T1000 (cell line): Measurements from ENCODE around the gene SIRT3.
"Not testable (repeated sequence)": the region's sequence is repeated elsewhere in the genome, so short reads cannot be mapped to it uniquely, and the experiment has no call there.

Source experiments
- DNase-seq: peaks from one replicate; lab custom pipeline; 2025; ENCODE audit warnings: mixed read lengths; lab: John Stamatoyannopoulos, UW

SIRT3 gene

DNA sequence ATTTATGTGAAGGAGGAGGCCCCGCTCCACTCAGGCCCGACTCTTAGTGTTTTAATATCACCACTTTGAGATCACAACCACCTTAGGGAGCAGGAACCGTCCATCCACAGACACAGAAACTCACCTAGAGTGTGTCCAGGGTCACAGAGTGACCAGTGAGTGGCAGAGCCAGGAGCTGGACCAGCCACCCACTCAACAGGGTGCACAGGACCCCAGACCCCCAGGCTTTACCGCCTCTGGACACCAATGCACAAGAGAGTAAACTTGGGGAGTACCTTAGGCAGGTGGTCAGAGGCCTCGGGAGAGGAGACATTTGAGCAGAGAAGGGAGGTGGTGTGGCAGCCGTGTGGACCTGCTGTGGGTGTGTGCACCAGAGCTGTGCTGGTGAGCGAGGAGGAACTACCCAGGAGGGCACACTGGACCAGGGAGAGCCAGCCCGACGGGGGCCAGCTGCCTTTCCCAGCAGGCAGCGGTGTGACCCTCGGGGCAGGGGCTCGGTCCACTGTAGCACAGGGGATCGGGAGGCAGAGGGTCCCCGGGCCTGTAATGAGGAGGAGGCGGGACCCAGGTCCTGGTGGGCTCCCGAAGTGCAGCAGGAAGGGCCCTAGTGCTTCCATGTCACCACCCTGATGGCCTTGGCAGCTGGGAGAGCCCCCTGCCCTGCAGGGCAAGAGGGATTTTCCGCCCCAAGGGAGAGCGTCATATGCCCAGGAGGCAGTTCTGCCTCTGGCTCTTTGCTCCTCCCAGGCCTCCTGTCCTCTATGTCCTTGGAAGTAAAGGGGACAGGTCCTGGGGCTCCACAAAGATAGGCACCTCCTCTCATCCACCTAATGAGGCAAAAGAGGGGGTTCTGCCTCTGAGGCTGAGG, 34.5 kb upstream of the SIRT3 start:
- DNase-seq, result no peak

DNA sequence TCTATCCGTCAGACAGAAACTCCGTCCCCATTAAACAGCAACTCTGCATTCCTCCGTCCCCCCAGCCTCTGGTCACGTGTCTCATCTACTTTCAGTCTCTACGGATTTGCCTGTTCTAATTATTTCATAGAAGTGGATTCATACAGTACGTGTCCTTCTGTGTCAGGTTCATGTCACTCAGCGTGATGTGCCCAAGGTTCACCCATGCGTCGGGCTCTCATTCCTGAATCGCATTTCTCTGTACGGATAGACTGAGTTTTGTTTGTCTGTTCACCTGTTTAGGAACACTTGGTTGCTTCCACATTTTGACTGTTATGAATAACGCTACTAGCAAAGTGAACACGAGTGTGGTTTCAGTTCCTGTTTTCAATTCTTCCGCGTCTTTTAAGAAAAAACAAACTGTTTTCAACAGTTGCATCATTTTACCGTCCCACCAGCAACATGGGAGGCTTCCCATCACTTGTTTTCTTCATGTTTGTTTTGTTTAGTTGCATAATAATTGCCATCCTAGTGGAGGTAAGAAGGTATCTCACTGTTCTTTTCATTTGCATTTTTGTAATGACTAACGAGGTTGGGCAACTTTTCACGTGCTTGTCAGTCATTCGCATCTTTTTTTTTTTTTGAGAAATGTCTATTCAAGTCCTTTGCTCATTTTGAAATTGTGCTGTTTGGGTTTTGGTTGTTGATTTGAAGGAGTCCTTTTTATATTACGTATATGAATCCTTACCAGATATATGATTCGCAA, 33.2 kb upstream of the SIRT3 start:
- no peak for DNase-seq

DNA sequence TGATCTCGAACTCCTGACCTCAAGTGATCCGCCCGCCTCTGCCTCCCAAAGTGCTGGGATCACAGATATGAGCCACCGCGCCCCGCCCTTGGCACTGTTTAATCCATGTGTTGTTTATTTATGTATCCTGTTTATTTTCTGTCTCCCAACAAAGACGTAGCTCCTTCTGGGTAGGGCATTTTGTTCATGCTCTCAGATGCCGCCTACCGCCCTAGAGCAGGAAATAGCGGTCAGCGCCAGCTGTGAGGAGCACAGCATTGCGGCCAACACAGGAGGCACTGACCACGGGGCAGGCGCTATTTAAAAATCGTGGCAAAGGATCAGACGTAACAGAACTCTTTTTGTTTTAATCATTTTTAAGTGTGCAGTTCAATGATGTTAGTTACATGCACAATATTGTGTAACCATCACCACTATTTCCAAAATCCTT, 32.6 kb upstream of the SIRT3 start:
- not testable (repeated sequence) for DNase-seq

DNA sequence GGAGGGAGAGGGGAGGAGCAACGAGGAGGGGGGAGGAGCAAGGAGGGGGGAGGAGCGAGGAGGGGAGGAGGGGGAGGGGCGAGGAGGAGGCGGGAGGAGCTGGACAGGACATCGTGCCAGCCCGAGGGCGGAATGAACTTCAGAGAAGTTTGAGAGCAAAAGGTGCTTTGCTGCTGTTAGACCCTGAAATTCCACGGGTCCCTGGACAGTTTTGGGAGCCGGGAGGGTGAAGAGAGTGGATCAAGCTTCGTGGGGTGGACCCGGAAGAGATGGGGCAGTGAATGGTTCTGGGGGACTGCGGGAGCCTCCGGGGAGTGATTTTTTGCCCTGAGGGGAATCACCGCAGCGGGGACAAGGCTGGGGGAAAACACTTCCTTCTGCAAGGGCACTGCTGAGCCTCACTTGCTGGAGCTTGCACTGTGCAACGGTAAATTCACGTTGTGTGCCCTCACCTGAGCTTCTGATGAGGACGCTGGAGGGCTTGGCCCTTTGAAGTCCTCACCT, 31.4 kb upstream of the SIRT3 start:
- DNase-seq, result no peak

DNA sequence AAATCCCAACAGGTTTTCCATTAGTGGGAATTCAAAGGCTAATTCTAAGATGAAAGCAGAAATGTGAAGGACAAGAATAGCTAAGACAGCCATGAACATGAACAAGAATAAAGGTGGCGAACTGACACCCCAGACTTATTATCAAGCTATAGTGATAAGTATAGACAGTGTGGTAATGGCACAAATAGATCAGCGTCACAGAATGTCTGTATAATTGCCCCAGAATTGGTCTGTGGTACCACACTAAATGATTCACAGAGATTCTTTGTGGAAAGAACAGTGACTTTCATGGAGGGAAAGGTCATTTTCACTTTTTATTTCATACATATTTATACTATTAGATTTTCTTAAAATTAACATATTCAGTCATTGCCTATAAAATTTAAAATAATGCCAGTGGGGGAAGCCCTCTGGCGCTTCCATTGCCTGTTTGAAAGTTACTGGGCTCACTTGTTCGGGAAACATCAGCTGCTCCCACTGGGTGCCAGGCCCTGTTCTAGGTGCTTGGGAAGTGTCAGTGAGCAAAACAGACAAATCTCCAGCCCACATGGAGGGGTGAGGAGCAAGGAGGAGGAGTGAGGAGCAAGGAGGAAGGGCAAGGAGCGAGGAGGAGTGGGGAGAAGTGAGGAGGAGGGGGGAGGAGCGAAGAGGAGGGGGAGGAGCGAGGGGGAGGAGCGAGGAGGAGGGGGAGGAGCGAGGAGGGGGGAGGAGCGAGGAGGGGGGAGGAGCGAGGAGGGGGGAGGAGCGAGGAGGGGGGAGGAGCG, 30.7 kb upstream of the SIRT3 start:
- no peak for DNase-seq

DNA sequence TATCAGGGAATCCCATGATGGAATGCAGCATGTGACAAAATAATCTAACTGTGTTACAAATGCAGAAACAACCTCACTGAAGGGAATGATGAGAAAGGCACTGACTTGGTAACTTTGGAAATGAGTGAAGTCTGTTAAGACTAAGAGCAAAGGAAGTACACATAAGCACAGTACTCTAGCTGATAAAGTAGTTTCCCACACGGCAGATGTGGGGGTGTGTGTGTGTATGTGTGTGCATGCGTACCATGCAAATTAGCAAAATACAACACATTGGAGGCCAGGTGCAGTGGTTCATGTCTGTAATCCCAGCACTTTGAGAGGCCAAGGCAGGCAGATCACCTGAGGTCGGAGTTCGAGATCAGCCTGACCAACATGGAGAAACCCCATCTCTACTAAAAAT, 25.5 kb upstream of the SIRT3 start:
- DNase-seq, result no peak

DNA sequence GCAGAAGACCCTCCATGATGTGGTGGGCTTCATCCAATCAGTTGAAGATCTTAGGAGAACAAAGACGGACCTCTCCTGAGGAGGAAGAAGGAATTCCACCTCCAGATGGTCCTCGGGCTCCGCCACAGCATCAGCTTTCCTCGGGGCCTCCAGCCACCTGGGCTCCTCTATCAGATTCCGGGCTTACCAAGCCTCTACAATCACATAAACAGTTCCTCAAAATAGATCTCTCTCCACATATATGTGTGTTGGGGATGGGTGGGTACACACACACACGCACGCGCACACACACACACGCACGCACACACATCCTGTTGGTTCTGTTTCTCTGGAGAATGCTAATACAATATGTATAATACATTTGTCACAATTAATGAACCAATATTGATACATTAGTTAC, 23.3 kb upstream of the SIRT3 start:
- no peak for DNase-seq

DNA sequence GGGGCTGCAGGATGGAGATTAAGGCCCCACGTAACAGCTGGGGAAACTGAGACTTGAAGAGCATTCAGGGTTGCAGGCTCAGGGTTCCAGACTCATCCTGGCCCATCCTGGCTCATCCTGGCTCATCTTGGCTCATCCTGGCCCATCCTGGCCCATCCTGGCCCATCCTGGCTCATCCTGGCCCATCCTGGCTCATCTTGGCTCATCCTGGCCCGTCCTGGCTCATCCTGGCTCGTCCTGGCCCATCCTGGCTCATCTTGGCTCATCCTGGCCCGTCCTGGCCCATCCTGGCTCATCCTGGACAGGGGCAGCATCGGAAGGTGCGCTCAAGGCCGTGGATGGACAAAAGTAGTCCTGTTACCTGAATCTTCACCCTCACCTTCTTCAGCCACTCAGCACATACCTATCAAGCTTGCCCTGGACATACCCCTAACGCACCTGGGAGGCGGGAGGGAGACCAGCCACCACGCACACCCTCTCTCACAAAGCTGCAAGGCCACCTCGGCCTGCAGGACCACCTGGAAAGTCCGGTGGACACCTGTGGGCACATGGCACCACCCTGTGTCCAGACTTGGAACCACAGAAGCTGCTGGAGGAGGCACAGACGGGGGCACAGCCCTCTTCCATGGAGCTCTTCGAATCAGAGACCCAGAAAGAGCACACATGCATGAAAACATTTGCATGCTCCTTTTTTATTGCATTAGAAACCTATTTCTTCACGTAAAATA, 21.8 kb upstream of the SIRT3 start:
- DNase-seq, result no peak

DNA sequence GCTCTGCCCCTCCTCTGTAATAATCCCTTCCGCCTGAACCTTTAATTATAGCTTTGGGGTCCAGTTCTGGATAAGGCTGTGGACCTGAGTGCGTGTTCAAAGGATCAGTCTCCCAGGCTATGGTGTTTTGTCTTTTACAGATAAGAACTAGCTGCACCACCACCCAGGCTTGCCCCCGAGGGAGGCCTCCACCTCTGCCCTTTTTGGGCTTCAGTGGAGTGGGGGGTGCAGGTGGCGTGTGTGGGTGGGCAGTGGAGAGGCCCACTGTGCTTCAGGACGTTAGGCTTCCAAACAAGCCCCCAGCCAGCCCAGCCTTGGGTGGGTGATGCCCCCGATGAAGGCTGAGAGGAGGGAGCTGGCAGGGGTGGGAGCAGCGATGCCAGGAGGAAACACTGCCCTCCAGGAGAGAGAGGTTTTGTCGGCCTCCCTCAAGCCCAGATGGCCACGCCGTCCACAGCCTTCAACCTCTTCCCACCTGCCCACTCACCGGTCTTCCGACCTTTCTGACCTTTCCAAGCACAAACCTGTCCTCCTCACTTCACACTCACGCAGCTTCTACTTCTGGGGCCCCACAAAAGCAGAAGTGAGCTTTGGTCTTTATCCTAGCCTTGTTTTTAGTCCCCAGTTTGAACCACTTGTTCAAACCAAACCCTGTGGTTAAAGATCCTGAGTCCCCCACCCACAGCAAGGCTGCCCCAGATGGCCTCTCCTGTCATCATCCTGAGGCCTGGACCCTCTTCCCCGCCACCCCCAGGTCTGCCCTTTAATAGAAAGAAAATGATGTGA, 21.0 kb upstream of the SIRT3 start:
- no peak for DNase-seq

DNA sequence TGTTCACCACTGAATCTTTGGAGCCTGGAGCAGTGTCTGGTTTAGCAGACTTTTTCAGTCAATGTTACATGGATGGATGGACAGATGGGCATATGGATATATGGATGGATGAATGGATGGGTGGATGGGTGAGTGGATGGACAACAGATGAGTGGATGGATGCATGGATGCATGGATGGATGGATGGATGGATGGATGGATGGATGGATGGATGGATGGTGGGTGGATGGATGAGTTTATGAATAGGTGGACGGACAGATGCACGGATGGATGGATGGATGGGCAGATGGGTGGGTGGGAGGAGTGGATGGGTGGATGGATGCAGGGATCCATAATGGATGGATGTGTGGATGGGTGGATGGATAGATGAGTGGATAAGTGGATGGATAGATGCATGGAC, 19.7 kb upstream of the SIRT3 start:
- DNase-seq, result no peak

DNA sequence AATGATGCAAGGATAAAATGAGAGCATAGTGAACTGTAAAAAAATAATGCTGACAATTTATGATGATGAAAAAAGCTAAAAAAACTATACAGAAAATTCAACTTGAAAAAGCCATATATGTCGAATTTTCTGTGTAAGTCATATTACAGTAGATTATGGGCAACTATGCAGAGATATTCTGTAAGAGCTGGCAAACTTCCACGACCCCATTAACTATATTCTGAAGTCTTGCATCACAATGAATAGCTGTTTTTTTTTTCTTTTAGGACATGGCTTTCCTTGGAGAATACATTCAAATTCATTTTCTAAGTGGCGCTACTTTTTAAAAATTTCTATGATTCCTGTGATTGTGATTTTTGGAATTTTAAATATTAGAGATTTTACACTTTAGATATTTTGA, 19.0 kb upstream of the SIRT3 start:
- no peak for DNase-seq

DNA sequence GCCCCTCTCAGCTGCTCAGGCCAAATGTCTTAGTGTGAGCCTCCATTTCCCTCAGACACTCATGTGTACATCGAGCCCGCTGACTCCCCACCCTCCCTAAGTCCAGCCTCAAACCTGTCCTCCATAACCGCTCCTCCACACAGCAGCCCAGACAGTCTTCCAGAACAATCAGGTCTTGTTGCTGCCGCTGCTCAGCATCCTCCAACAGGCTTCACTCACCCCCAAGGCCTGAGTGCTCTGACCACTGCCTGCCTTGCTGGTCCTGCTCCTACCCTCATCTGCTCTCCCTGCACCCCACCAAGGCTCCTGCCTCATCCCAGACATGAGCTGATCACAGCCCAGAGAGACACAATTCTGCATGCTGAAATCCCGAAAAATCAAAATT, 17.7 kb upstream of the SIRT3 start:
- no peak for DNase-seq

DNA sequence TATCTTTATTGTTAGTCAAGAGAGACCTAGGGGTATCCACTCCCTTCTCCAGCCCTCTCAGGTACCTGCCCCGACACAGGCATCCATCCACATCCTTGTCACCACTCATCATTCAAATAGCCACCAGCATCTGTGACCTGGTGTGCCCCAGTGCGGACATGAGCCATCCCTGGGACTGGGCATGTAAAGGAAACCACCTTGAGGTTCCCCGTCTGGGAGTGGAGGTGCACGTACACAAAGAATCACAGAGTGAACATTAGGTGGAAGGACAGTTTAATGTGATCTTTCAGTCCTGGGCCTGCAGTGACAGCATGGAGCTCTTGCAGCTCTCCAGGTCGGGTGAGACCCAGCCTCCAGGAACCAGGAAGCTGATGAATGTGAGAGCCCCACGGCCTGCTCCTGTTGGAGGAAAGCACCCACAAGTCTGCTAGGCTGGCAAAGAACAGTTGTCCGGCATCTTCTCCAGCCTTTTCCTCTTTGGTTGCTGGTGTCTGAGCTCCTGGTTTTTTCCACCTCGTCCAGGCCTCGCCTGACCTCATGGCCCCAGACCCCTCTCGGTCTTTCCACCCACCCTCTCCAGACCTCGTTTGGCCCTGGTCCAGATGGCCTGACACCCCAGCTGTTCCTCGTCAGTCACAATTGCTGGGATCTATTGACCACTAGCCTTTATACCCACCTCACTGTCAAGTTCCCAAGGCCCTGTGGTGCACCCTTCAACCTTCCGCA, 17.2 kb upstream of the SIRT3 start:
- DNase-seq, result no peak

DNA sequence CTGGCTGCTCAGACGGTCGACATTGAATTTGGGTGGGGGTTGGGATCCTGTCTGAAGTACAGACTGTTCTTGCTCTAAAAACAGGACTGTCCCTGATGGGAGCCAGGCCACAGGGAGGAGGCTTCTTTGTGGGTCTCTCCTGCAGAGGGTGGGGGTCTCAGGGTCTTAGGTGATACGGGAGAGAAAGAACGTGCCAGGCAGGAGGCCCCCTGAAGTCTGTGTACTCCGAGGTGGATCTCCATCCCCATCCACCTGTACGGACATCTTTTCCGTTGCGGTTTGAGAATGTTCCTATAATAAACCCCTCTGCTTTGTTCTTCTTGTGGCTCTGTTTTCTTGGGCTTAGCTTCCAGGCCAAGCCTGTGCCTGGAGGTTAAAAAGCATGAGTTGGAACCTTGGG, 16.5 kb upstream of the SIRT3 start:
- no peak for DNase-seq

DNA sequence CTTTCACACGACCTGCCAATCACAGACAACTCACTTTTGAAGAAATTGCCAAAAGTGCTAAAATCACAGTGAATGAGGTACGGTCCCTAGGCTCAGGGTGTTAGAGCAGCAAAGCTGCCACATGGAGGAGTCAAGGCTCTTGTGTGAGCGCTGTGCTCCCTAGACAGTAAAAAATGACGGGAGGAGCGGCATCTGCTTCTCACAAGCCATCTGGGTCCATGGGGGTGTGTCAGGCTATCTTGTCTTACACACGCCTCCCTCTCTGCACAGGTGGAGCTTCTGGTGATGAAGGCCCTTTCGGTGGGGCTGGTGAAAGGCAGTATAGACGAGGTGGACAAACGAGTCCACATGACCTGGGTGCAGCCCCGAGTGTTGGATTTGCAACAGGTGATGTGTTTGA, 15.4 kb upstream of the SIRT3 start:
- no peak for DNase-seq

DNA sequence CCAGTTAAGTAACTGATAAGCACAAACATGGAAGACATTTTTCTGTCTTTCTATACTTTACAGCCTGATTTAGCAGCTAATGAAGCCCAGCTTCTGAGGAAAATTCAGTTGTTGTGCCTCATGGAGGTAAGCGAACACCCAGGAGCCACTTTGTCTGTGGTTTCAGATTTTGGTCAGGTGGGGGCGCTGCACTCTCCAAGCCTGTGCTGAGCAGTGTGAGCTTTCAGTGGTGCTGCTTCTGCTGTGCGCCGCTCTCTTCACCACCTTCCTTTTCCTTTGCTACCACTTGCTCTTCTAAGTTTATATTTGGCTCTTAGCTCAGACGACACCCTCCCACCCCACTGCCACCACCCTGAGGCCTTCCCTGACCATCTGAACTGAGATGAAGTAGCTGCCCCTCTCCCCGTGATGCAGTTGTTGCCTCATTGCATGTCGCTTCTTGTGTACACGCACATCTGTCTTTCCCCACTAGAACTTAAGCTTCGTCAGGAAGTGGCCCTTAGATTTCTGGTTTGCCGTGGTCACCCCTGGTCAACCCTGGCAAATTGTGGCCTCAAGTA, 14.7 kb upstream of the SIRT3 start:
- DNase-seq, result no peak

DNA sequence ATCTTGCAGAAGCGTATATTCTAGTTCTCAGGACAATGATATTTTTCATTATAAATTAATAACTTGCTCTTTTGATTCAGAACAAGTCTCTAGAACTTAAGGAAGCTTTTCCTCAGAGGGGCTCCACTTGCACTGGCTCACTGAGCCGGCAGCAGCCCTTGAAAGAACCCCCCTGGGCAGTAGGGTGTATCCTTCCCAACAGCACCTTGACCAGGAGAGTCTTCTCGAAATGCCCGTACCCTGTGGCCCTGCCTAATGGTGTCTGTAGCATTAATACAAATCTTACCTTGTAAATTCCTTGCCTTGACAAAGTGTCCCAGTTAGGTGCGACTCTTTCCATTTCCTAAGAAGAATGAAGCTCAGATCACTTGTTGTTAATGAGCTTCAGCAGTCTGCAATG, 14.1 kb upstream of the SIRT3 start:
- no peak for DNase-seq

DNA sequence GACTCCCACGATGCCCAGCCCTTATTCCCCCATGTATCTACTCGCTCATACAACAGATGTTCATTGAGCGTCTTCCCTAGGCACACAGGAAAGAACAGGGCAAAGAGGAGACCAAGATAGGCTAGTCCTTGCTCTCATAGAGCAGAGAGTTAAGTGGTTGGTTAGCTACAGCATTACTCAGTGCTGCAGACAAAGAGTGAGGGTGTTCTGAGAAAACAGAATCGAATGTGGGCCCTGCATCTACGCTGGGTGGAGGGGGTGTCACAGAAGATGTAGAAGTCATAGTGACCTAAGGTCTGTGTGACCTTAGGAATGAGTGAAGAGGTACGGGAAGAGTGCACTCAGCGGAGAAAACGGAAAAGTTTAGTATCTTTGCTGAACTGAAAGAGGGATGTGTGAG, 12.9 kb upstream of the SIRT3 start:
- DNase-seq, result no peak

DNA sequence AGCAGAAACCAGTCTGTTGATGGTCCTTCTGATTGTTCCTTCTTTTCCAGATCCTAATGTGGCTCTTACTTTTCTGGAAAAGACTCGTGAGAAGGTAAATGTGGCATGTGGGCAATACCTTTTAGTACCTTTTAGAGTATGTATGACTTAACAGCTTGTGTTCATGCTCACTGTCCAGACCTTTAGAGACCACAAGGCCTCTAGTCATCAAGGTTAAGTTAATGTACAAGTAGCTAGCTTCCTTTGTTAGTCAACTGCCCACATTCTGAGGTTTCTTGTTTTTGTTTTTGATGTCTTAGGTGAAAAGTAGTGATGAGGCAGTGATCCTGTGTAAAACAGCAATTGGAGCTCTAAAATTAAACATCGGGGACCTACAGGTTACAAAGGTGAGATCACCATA, 8.2 kb upstream of the SIRT3 start:
- no peak for DNase-seq

DNA sequence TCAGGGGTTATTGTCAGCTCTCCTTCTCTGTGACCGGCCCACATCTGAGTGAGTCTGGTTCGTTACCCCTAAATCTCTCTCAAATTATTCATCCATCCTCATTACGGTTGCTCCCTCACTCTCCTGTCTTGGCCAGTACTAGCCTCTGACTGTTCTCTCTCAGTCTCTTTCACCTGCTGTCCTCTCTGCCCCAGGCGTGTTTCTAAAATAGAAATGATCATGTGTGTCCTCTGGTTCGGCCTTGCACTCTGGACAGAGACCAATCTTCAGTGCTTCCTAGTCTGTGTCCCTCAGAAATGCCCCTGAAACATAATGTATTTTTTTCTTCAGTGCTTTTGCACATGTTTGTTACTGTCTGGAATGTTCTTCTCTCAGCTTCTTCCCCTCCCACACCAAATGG, 5.5 kb upstream of the SIRT3 start:
- no peak for DNase-seq
